ENCODE measurements around the gene BDH1. TPM values are rescaled to one million over a fixed set of nuclear protein-coding genes. Genes with fewer than 3 reads are reported as not detected.

BDH1 gene
- total and polyA plus RNA-seq, 2 of the 8 experiments (the other 6 are each of a cell fraction or from before 2014, with no cell fraction given) = 27.2 to 28.1 TPM

- peak overlapping the region in 1 of 4 experiments; percentile 13; a peak in 1 of 8 replicates for H3K4me3 ChIP-seq (ENCODE audit: extremely low read depth in 1 of 4, insufficient read depth in 2 of 4, low read depth in 3 of 4, low read length in 4 of 4)
- TF ChIP-seq YY1 (IDR thresholded peaks at IDR 0.05; ENCODE audit: low read depth, low read length) = peak; percentile 69
Measured at GRCh38 chr3:197550489-197550888, 5.3 kb downstream of the BDH1 start.

More at GRCh38 chr3:197550489-197550888, 5.3 kb downstream of the BDH1 start:
- peak overlapping the region; percentile 18; the same call in 1 of the 2 replicates for H2BK12ac ChIP-seq (ENCODE audit: low read depth, low read length)
- H3K9me3 ChIP-seq (ENCODE audit: insufficient read depth in 2 of 2, low read depth in 1 of 2, low read length in 1 of 2) = no peaks in the 10 kb centered on the region
- ChIA-PET CTCF (ENCODE audit: partially characterized antibody) (interaction anchor here (0.6 to 2.2 kb wide), 5 partner anchors 8 to 61 kb away, joined by 3 to 12 read pairs (median 5); no protein-coding TSS in a partner anchor), POLR2A (ENCODE audit: partially characterized antibody) (interaction anchor here (0.6 to 3.6 kb wide), 2 partner anchors 9 to 24 kb away, joined by 3 to 10 read pairs; no protein-coding TSS in a partner anchor)
- peaks cover 10 to 25% (median 18%) of the 10 kb centered on the region in 4 experiments for H3K4me1 ChIP-seq (replicated peaks in 1 of 4; ENCODE audit: control insufficient read depth in 3 of 4, insufficient read depth in 4 of 4, low read length in 3 of 4)
- H3K4me2 ChIP-seq (ENCODE audit: insufficient read depth in 1 of 2, low read depth in 2 of 2, low read length in 2 of 2) = peak overlapping the region; percentile 29 to 47; a peak in 2 of 4 replicates
- H3K36me3 ChIP-seq (ENCODE audit: control insufficient read depth in 2 of 4, insufficient read depth in 4 of 4, low read length in 3 of 4) = no peaks in the 10 kb centered on the region
- H2AK5ac ChIP-seq (ENCODE audit: low read depth, low read length) = no peak overlapping the region
- H2AFZ ChIP-seq (ENCODE audit: low read length) = no peak overlapping the region
- no peak overlapping the region for H3K4ac ChIP-seq (replicated peaks; ENCODE audit: insufficient read length, low read depth, low read length)
- peak overlapping the region; percentile 86 for H4K91ac ChIP-seq (replicated peaks; ENCODE audit: insufficient read length, low read length)
- H4K8ac ChIP-seq (ENCODE audit: extremely low read depth, insufficient read depth, low read length) = peak overlapping the region; percentile 60; the same call in 1 of the 2 replicates
- peak overlapping the region; percentile 46 for H4K5ac ChIP-seq (ENCODE audit: insufficient read length, low read depth, low read length)
- H4K20me1 ChIP-seq (replicated peaks in 1 of 2; ENCODE audit: control insufficient read depth in 1 of 2, insufficient read depth in 2 of 2, low read length in 2 of 2) = no peaks in the 10 kb centered on the region
- no peak overlapping the region for H3K56ac ChIP-seq (replicated peaks; ENCODE audit: insufficient read length, low read depth, low read length)
- peak overlapping the region; percentile 39 for H2BK120ac ChIP-seq (replicated peaks; ENCODE audit: low read depth, low read length)
- H3K79me2 ChIP-seq (ENCODE audit: control insufficient read depth in 1 of 2, insufficient read depth in 2 of 2, low read length in 2 of 2) = 0 out of 4 replicates have a peak, but pooled peaks cover 0 to 3% of the 10 kb centered on the region in 2 experiments
- peak overlapping the region; percentile 39 for H3K18ac ChIP-seq (ENCODE audit: extremely low read depth, low read length)
- H3K14ac ChIP-seq (ENCODE audit: insufficient read length) = peak overlapping the region; percentile 25
- H3K27me3 ChIP-seq (replicated peaks in 1 of 4; ENCODE audit: control insufficient read depth in 3 of 4, extremely low read depth in 1 of 4, insufficient read depth in 3 of 4, low read length in 3 of 4) = no peaks in the 10 kb centered on the region
- 32% methylated on average over 9 of the region's 9 CpGs; no CpG with 5 or more reads in 1 of the 2 experiments for WGBS, 2 experiments (ENCODE audit: extremely low coverage in 1 of 2, insufficient coverage in 1 of 2, insufficient read length in 1 of 2, insufficient replicate concordance in 2 of 2, low coverage in 1 of 2, low lambda C conversion rate in 2 of 2, missing lambda C conversion rate in 1 of 2)
- H2BK15ac ChIP-seq (ENCODE audit: low read length) = peak overlapping the region; percentile 20; the same call in 1 of the 2 replicates
- H3K23ac ChIP-seq (ENCODE audit: insufficient read length) = no peak overlapping the region
- DNase-seq (ENCODE audit: low read depth in 1 of 2, low spot score in 2 of 2) (no peak), FAIRE-seq (no peak)
- H2BK20ac ChIP-seq (ENCODE audit: low read length) = peak overlapping the region; percentile 51; the same call in 1 of the 2 replicates
- no peak overlapping the region for H3K9ac ChIP-seq (replicated peaks in 1 of 4; ENCODE audit: extremely low read depth in 1 of 4, low read depth in 3 of 4, low read length in 3 of 4)
- no peaks in the 10 kb centered on the region; the same call in 1 of the 2 replicates for H3K79me1 ChIP-seq (ENCODE audit: low read depth, low read length)
- peaks cover 4% of the 10 kb centered on the region; the same call in 1 of the 2 replicates for H3K23me2 ChIP-seq (ENCODE audit: low read depth, low read length)
- H2BK5ac ChIP-seq (ENCODE audit: low read depth, low read length) = peak overlapping the region; percentile 16; the same call in 1 of the 2 replicates
- no peak overlapping the region for H3K27ac ChIP-seq (ENCODE audit: low read depth, low read length)
